Parathyroid adenoma (tissue), 2 donors: ENCODE measurements around the gene FAM83G.

Experiments used
- H2AFZ ChIP-seq: fragments of 300-600 bp; sonication (generic); one replicate; pipeline ENCODE4 v1.7.0; 2017; ENCODE audit warnings: antibody characterized with exemption, mild to moderate bottlenecking
- H3K27ac ChIP-seq: fragments of 300-600 bp; sonication (generic); one replicate; pipeline ENCODE4 v1.7.0; 2017
- H3K27me3 ChIP-seq: fragments of 300-600 bp; sonication (generic); one replicate; pipeline ENCODE4 v1.7.0; 2017; ENCODE audit warnings: low read length; ENCODE audit not compliant: control insufficient read depth, insufficient read depth
- H3K36me3 ChIP-seq: fragments of 300-600 bp; sonication (generic); one replicate; pipeline ENCODE4 v1.7.0; 2017; ENCODE audit warnings: low read length; ENCODE audit not compliant: control insufficient read depth, insufficient read depth
- H3K4me1 ChIP-seq: fragments of 300-600 bp; sonication (generic); one replicate; pipeline ENCODE4 v1.7.0; 2017; ENCODE audit warnings: control low read depth
- H3K4me2 ChIP-seq: fragments of 300-600 bp; sonication (generic); one replicate; pipeline ENCODE4 v1.7.0; 2017; ENCODE audit warnings: low read length
- H3K4me3 ChIP-seq: fragments of 300-600 bp; sonication (generic); one replicate; pipeline ENCODE4 v1.7.0; 2017; ENCODE audit warnings: low read depth, low read length
- H3K79me2 ChIP-seq: fragments of 300-600 bp; sonication (generic); one replicate; pipeline ENCODE4 v1.7.0; 2017; ENCODE audit warnings: control low read depth
- H3K9ac ChIP-seq: fragments of 300-600 bp; sonication (generic); one replicate; pipeline ENCODE4 v1.7.0; 2017; ENCODE audit warnings: mild to moderate bottlenecking
- H3K9me3 ChIP-seq: fragments of 300-600 bp; sonication (generic); one replicate; pipeline ENCODE4 v1.7.0; 2017; ENCODE audit warnings: low read length; ENCODE audit not compliant: control insufficient read depth
- TF ChIP-seq, protein P1 (sequence below): fragments of 300-600 bp; sonication (generic); IDR thresholded peaks from one replicate; pipeline ENCODE4 v1.7.0; 2017; ENCODE audit warnings: antibody characterized with exemption, mild to moderate bottlenecking
- donor health status: primary hyperparathyroidism.

FAM83G gene

DNA sequence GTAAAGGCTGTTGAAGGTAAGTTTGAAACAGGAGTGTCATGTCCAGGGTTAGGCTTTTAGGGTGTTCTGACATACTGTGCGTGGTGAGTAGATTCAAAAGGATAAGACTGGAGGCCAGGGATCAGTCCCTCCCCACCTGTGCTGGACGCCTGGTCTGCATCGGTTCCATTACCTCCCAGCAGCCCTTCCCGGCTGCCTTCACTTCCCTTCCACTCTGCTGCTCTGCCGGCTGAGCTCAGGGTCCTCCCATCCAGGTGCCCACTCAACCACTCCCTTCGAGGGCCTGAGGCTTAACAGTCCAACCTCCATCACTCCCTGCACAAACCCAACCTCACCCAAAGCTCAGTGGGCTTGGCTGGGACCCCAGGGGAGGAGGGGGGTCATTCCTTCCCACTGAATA lies 56.7 kb downstream of the FAM83G start:
- no peak overlapping the region for H2AFZ ChIP-seq
- H3K36me3 ChIP-seq, result no peaks in the 10 kb centered on the region
- no peak overlapping the region for H3K27ac ChIP-seq
- H3K79me2 ChIP-seq, result no peaks in the 10 kb centered on the region
- no peaks in the 10 kb centered on the region for H3K27me3 ChIP-seq
- no peaks in the 10 kb centered on the region for H3K4me1 ChIP-seq
- H3K4me3 ChIP-seq, result no peak overlapping the region
- no peak overlapping the region for H3K9ac ChIP-seq
- no peak overlapping the region for H3K4me2 ChIP-seq
- TF ChIP-seq, protein P1, sequence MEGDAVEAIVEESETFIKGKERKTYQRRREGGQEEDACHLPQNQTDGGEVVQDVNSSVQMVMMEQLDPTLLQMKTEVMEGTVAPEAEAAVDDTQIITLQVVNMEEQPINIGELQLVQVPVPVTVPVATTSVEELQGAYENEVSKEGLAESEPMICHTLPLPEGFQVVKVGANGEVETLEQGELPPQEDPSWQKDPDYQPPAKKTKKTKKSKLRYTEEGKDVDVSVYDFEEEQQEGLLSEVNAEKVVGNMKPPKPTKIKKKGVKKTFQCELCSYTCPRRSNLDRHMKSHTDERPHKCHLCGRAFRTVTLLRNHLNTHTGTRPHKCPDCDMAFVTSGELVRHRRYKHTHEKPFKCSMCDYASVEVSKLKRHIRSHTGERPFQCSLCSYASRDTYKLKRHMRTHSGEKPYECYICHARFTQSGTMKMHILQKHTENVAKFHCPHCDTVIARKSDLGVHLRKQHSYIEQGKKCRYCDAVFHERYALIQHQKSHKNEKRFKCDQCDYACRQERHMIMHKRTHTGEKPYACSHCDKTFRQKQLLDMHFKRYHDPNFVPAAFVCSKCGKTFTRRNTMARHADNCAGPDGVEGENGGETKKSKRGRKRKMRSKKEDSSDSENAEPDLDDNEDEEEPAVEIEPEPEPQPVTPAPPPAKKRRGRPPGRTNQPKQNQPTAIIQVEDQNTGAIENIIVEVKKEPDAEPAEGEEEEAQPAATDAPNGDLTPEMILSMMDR, result no peak
- H3K9me3 ChIP-seq, result no peaks in the 10 kb centered on the region

GRCh38 chr17:18946536-18946935 lies 58.0 kb downstream of the FAM83G start:
- H2AFZ ChIP-seq, result peak overlapping the region; percentile 14
- no peaks in the 10 kb centered on the region for H3K36me3 ChIP-seq
- no peaks in the 10 kb centered on the region for H3K4me1 ChIP-seq
- H3K79me2 ChIP-seq, result no peaks in the 10 kb centered on the region
- no peak overlapping the region for H3K27ac ChIP-seq
- no peaks in the 10 kb centered on the region for H3K27me3 ChIP-seq
- no peaks in the 10 kb centered on the region for H3K9me3 ChIP-seq
- no peak overlapping the region for H3K9ac ChIP-seq
- TF ChIP-seq, protein P1, result no peak
- H3K4me3 ChIP-seq, result no peak overlapping the region
- H3K4me2 ChIP-seq, result no peak overlapping the region

- TF ChIP-seq, protein P1, result no peak
- H3K4me1 ChIP-seq, result no peaks in the 10 kb centered on the region
- H3K9ac ChIP-seq, result no peak overlapping the region
- H3K36me3 ChIP-seq, result no peaks in the 10 kb centered on the region
- H3K4me2 ChIP-seq, result no peak overlapping the region
- no peak overlapping the region for H2AFZ ChIP-seq
- no peaks in the 10 kb centered on the region for H3K9me3 ChIP-seq
- no peaks in the 10 kb centered on the region for H3K27me3 ChIP-seq
- no peak overlapping the region for H3K27ac ChIP-seq
- H3K79me2 ChIP-seq, result no peaks in the 10 kb centered on the region
- no peak overlapping the region for H3K4me3 ChIP-seq
These were observed 59.9 kb downstream of the FAM83G start for GRCh38 chr17:18944646-18945045.

DNA sequence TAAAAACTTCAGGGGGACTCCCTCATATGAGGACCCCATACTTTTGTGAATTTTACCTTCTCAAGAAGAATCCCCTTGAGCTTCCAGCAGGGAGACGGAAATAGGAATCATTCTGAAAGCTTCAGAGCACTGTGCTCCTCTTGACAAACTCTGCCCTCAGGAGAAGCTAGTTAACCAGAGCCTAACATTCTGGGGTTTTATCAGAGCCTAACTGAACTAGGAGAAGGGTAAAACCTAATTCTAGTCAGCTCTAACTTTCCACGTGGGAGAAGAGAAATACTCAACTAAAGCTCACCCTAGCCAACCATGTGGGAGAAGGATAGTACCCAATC lies 65.9 kb downstream of the FAM83G start:
- Histone ChIP-seq H2AFZ (no peak overlapping the region), H3K27me3 (no peaks in the 10 kb centered on the region), H3K9ac (no peak overlapping the region), H3K27ac (no peak overlapping the region), H3K9me3 (no peaks in the 10 kb centered on the region), H3K36me3 (no peaks in the 10 kb centered on the region), H3K4me2 (no peak overlapping the region), H3K4me1 (no peaks in the 10 kb centered on the region), H3K4me3 (no peak overlapping the region), H3K79me2 (no peaks in the 10 kb centered on the region)
- TF ChIP-seq, protein P1, result no peak

DNA sequence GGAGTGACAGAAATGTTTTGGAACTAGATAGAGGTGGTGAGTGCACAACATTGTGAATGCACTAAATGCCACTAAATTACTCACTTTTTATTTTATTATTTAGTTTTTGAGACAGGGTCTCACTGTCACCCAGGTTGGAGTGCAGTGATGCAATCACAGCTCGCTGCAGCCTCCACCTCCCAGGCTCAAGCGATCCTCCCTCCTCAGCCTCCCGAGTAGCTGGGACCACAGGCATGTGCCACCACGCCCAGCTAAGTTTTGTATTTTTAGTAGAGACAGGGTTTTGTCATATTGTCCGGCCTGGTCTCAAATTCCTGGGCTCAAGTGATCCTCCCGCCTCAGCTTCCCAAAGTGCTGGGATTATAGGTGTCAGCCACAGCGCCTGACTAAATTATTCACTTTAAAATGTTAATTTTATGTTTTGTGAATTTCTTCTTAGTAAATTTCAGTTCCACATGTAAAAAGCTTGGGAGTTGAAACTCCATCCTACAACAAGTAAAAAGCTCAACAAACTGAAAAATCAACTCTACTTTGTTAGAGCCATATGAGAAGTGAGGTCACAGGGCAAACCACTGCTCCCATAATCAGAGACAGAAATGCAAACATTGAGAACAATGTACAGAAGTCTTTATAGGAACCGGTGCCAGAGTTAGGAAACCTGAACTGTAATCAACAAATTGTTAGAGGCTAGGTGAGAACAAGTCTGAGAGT lies 66.4 kb downstream of the FAM83G start:
- Histone ChIP-seq H3K27me3 (no peaks in the 10 kb centered on the region), H3K4me2 (no peak overlapping the region), H3K4me3 (no peak overlapping the region), H3K27ac (no peak overlapping the region), H2AFZ (no peak overlapping the region), H3K9me3 (no peaks in the 10 kb centered on the region), H3K36me3 (no peaks in the 10 kb centered on the region), H3K4me1 (no peaks in the 10 kb centered on the region), H3K9ac (no peak overlapping the region), H3K79me2 (no peaks in the 10 kb centered on the region)
- TF ChIP-seq, protein P1, result no peak
